ENCODE results near the gene PCDHGB5. TPM values are rescaled to one million over a fixed set of nuclear protein-coding genes. Genes with fewer than 3 reads are reported as not detected.
"Not testable (repeated sequence)": the region's sequence is repeated elsewhere in the genome, so short reads cannot be mapped to it uniquely, and the experiment has no call there.

The PCDHGB5 gene
- total and polyA plus RNA-seq, 12 donors = 0.40 to 15.3 (median 9.3) TPM

DNA sequence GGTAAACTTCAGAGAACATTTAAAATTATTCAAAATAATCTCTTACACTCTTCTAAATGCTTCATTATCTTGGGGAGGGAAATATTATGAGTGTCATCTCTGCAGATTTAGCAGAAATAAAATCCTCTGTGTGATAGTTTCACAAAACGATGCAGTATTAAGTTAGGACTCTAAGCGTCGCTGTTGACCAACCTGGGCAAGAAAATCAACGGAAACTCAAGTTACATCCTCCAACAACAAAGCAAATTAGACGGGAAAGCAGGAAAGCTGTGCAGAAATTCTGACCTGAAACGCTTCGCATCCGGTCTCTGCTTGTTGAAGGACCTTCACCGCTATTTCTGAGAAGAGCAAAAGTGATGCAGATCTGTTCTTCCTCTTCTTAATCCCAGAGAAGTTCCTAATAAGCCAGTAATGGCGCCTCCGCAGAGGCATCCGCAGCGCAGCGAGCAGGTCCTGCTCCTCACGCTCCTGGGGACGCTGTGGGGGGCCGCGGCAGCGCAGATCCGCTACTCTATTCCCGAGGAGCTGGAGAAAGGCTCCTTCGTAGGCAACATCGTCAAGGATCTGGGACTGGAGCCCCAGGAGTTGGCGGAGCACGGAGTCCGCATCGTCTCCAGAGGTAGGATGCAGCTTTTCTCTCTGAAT lies 24.0 kb upstream of the PCDHGB5 start, which contains the start of gene PCDHGA6:
Gene PCDHGA6, plus strand, starts transcription at position 219 of the 645 bp plus-strand sequence. Its CDS starts 193 bp downstream, at position 412.
- Histone ChIP-seq H3K27ac (no peak within 1 kb of the TSS), H3K4me1 (replicated peaks in 1 of 2) (no peaks in the 10 kb centered on the region), H3K36me3 (replicated peaks in 1 of 2) (no peaks in the 10 kb centered on the region), H3K9me3 (replicated peaks in 1 of 3) (peaks cover 3 to 41% (median 8%) of the 10 kb centered on the region in 3 donors), H3K27me3 (no peaks in the 10 kb centered on the region), H3K4me3 (peak within 1 kb of the TSS in 1 of 4 donors; percentile 20)
- 10 to 18% (median 15%) methylated on average over 23 to 27 of the region's 27 CpGs for WGBS, 4 donors
- intact Hi-C loops (cut with DNase I) = no loop called here
- TF ChIP-seq POLR2A (IDR thresholded peaks at IDR 0.05) = no peak
- TF ChIP-seq, protein P1, sequence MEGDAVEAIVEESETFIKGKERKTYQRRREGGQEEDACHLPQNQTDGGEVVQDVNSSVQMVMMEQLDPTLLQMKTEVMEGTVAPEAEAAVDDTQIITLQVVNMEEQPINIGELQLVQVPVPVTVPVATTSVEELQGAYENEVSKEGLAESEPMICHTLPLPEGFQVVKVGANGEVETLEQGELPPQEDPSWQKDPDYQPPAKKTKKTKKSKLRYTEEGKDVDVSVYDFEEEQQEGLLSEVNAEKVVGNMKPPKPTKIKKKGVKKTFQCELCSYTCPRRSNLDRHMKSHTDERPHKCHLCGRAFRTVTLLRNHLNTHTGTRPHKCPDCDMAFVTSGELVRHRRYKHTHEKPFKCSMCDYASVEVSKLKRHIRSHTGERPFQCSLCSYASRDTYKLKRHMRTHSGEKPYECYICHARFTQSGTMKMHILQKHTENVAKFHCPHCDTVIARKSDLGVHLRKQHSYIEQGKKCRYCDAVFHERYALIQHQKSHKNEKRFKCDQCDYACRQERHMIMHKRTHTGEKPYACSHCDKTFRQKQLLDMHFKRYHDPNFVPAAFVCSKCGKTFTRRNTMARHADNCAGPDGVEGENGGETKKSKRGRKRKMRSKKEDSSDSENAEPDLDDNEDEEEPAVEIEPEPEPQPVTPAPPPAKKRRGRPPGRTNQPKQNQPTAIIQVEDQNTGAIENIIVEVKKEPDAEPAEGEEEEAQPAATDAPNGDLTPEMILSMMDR (IDR thresholded peaks at IDR 0.05) = peak in 4 of 6 experiments; percentile 11 to 30 (median 24)
- no peak for DNase-seq

- Histone ChIP-seq H3K27ac (no peak overlapping the region), H3K36me3 (replicated peaks in 1 of 2) (no peaks in the 10 kb centered on the region), H3K4me3 (peak overlapping the region in 1 of 4 donors; percentile 7), H3K9me3 (replicated peaks in 1 of 3) (peaks cover 4 to 41% (median 8%) of the 10 kb centered on the region in 3 donors), H3K27me3 (no peaks in the 10 kb centered on the region), H3K4me1 (replicated peaks in 1 of 2) (no peaks in the 10 kb centered on the region)
- intact Hi-C loops (cut with DNase I) = no loop called here
- TF ChIP-seq POLR2A (IDR thresholded peaks at IDR 0.05) = no peak
- TF ChIP-seq, protein P1 (IDR thresholded peaks at IDR 0.05) = no peak
- WGBS, 4 donors = 50 to 67% (median 59%) methylated on average over 14 of the region's 14 CpGs
- no peak for DNase-seq
Measured at GRCh38 chr5:141374627-141375026, 23.1 kb upstream of the PCDHGB5 start.

DNA sequence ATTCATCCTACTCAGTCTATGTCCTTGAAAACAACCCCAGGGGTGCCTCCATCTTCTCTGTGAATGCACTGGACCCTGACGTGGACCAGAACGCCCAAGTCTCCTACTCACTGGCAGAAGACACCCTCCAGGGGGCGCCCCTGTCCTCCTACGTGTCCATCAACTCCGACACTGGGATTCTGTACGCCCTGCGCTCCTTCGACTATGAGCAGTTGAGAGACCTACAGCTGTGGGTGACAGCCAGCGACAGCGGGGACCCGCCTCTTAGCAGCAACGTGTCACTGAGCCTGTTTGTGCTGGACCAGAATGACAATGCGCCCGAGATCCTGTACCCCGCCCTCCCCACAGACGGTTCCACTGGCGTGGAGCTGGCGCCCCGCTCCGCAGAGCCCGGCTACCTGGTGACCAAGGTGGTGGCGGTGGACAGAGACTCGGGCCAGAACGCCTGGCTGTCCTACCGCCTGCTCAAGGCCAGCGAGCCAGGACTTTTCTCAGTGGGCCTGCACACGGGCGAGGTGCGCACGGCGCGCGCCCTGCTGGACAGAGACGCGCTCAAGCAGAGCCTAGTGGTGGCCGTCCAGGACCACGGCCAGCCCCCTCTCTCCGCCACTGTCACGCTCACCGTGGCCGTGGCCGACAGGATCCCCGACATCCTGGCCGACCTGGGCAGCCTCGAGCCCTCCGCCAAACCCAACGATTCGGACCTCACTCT lies 22.1 kb upstream of the PCDHGB5 start:
- H3K27ac ChIP-seq; H3K4me1 ChIP-seq (replicated peaks in 1 of 2); H3K4me3 ChIP-seq; intact Hi-C loops (cut with DNase I); H3K36me3 ChIP-seq (replicated peaks in 1 of 2); H3K27me3 ChIP-seq; DNase-seq: not testable (repeated sequence)
- H3K9me3 ChIP-seq (replicated peaks in 1 of 3) = peaks cover 4 to 41% (median 8%) of the 10 kb centered on the region in 3 donors
- 42 to 50% (median 47%) methylated on average over 2 to 39 of the region's 48 CpGs for WGBS, 4 donors

DNA sequence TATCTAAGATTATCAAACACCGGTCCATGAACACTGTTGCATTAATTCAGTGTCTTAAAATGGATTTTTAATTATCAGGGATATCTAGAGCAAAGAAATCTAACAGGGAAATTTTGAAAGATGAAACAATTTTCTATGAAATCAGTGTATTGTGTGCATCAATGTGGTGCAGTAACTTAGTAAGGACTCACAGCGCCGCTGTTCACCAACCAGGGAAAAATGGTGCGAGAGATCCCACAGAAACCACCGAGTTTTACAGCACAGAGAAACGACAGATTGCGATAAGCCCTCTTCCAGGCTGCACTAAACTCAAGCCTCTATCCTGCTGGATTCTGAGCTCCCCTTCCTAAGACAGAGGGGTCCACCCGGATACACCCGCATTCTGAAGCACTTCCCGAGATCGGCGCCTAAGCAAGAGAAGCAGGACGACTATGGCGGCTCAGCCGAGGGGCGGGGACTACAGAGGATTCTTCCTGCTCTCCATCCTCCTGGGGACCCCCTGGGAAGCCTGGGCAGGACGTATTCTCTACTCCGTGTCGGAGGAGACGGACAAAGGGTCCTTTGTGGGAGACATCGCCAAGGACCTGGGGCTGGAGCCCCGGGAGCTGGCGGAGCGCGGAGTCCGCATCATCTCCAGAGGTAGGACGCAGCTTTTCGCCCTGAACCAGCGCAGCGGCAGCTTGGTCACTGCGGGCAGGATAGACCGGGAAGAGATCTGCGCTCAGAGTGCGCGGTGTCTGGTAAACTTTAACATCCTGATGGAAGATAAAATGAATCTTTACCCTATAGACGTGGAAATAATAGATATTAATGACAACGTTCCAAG lies 15.1 kb upstream of the PCDHGB5 start, which contains the start of gene PCDHGA7:
Gene PCDHGA7, plus strand, starts transcription at position 274 of the 826 bp plus-strand sequence. Its CDS starts 158 bp downstream, at position 432.
- TF ChIP-seq, protein P1 (IDR thresholded peaks at IDR 0.05) = no peak
- TF ChIP-seq POLR2A (IDR thresholded peaks at IDR 0.05) = no peak
- Histone ChIP-seq H3K4me1 (replicated peaks in 1 of 2) (no peaks in the 10 kb centered on the region), H3K9me3 (replicated peaks in 1 of 3) (peaks cover 4 to 19% (median 10%) of the 10 kb centered on the region in 3 donors), H3K36me3 (replicated peaks in 1 of 2) (no peaks in the 10 kb centered on the region), H3K4me3 (peak within 1 kb of the TSS in 1 of 4 donors; percentile 27), H3K27me3 (no peaks in the 10 kb centered on the region), H3K27ac (no peak within 1 kb of the TSS)
- DNase-seq = no peak
- WGBS, 4 donors = 10 to 21% (median 12%) methylated on average over 25 to 37 of the region's 37 CpGs
- intact Hi-C loops (cut with DNase I) = no loop called here
